ENCODE measurements around the gene MECP2. TPM values are rescaled to one million over a fixed set of nuclear protein-coding genes. Genes with fewer than 3 reads are reported as not detected.

Gene MECP2
- total and polyA plus RNA-seq, 2 donors (not counting 1 experiment from before 2014, with no cell fraction given) = 11.5 to 24.9 TPM

DNA sequence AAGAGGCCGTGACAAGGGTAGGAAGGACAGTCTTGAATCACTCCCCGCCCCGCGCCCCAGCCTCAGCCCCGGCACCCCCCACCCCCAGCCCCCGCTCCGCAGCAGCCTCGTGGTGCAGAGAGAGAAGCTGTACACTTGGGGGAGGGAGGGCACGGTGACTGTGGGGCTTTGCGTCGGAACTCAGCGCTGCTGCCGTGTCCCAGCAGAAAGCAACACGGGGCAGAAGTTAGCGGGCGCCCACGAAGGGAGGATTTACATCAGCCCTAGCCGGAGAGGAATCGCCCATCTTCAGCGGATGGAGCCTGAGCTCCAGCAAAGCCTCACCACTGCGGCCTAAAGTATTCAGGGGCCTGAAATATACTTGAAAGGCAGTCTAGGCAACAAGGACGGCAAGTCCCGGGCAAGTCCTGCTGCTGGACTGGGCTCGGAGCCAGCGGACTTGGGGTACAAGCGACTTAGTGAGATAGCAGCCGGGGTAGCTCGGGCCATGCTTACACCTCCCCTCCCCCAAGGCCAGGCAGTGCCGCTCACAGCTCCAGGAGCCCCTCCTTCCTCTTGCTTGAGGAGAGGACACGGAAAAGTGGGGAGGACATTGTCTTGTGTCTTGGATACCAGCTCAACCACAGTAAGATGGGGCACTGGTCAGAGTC is 28.0 kb upstream of the MECP2 start:
- H3K27ac ChIP-seq (ENCODE audit: insufficient read depth, low read length) = no peak overlapping the region
- H3K27me3 ChIP-seq (ENCODE audit: control insufficient read depth, insufficient read depth, low read length) = no peaks in the 10 kb centered on the region
- H3K4me2 ChIP-seq (ENCODE audit: extremely low read depth, insufficient read depth, low read length) = no peak overlapping the region
- no peaks in the 10 kb centered on the region for H3K9me3 ChIP-seq (ENCODE audit: control insufficient read depth, insufficient read depth, low read depth, low read length)
- H3K4me3 ChIP-seq (replicated peaks in 1 of 4; ENCODE audit: control extremely low read depth in 1 of 4, insufficient read depth in 1 of 4, low read depth in 3 of 4, low read length in 4 of 4) = no peak overlapping the region
- no peaks in the 10 kb centered on the region for H3K4me1 ChIP-seq (ENCODE audit: control insufficient read depth, extremely low read depth, insufficient read depth, low read length)
- H3K36me3 ChIP-seq (ENCODE audit: control insufficient read depth, insufficient read depth, low read length) = no peaks in the 10 kb centered on the region
- TF ChIP-seq CTCF (conservative IDR thresholded peaks at IDR 0.05 in 1 of 2, IDR thresholded peaks at IDR 0.05 in 1 of 2; ENCODE audit: low read depth in 1 of 2, low read length in 2 of 2) (no peak), EZH2 (IDR thresholded peaks at IDR 0.05; ENCODE audit: low read length, missing control alignments) (no peak)
- H4K20me1 ChIP-seq (ENCODE audit: control insufficient read depth, extremely low read depth, insufficient read depth, low read length) = no peaks in the 10 kb centered on the region
- no peak overlapping the region for H2AFZ ChIP-seq (ENCODE audit: low read length)
- H3K9ac ChIP-seq (ENCODE audit: insufficient read depth, low read length) = no peak overlapping the region
- no peaks in the 10 kb centered on the region for H3K79me2 ChIP-seq (ENCODE audit: control insufficient read depth, insufficient read depth, low read length)
- peak in 1 of 2 donors; percentile 2 for DNase-seq (ENCODE audit: low read depth in 2 of 2)

DNA sequence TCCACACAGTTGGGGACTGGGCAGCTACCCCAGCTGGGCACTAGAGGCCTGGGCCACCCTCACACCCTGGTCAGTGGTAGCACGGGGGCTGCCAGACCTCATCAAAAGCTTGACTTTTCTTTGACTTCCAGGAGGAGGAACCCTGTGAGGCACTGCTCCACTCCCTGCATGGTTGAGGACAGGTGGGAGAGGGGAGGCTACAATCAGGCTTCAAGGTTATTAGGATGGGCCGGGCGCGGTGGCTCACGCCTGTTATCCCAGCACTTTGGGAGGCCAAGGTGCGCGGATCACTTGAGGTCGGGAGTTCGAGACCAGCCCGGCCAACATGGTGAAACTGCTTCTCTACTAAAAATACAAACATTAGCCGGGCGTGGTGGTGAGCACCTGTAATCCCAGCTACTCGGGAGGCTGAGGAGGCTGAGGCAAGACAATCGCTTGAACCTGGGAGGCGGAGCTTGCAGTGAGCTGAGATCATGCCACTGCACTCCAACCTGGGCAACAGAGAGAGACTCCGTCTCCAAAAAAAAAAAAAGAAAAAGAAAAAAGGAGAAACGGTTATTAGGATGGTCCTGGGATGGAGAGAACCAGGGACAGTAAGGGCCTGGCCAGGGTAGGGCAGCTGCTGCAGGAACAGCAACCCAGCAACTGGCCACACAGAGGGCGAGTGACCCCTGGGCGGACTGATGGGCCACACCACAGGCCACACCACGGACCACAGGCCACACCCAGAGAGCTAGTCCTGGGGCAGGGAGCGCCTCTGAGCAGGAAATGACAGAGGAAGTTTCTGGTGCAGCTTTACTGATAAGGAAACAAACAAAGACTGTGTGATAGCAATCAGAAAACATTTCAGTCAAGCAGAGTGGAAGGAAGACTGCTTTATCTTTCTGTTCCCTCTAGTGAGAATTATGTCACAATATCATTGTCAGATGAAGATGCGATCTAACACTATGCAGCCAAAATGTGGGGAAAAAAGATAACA is 26.0 kb upstream of the MECP2 start:
- Histone ChIP-seq H3K27me3 (ENCODE audit: control insufficient read depth, insufficient read depth, low read length) (no peaks in the 10 kb centered on the region), H3K9ac (ENCODE audit: insufficient read depth, low read length) (no peak overlapping the region), H3K4me2 (ENCODE audit: extremely low read depth, insufficient read depth, low read length) (no peak overlapping the region), H3K27ac (ENCODE audit: insufficient read depth, low read length) (no peak overlapping the region), H3K9me3 (ENCODE audit: control insufficient read depth, insufficient read depth, low read depth, low read length) (no peaks in the 10 kb centered on the region), H3K4me3 (replicated peaks in 1 of 4; ENCODE audit: control extremely low read depth in 1 of 4, insufficient read depth in 1 of 4, low read depth in 3 of 4, low read length in 4 of 4) (no peak overlapping the region), H4K20me1 (ENCODE audit: control insufficient read depth, extremely low read depth, insufficient read depth, low read length) (no peaks in the 10 kb centered on the region), H3K4me1 (ENCODE audit: control insufficient read depth, extremely low read depth, insufficient read depth, low read length) (no peaks in the 10 kb centered on the region), H3K79me2 (ENCODE audit: control insufficient read depth, insufficient read depth, low read length) (no peaks in the 10 kb centered on the region), H2AFZ (ENCODE audit: low read length) (no peak overlapping the region), H3K36me3 (ENCODE audit: control insufficient read depth, insufficient read depth, low read length) (no peaks in the 10 kb centered on the region)
- no peak for TF ChIP-seq EZH2 (IDR thresholded peaks at IDR 0.05; ENCODE audit: low read length, missing control alignments)
- no peak for TF ChIP-seq CTCF (conservative IDR thresholded peaks at IDR 0.05 in 1 of 2, IDR thresholded peaks at IDR 0.05 in 1 of 2; ENCODE audit: low read depth in 1 of 2, low read length in 2 of 2)
- no peak for DNase-seq (ENCODE audit: low read depth in 2 of 2)

GRCh38 chrX:154121961-154122360 is 24.4 kb upstream of the MECP2 start:
- Histone ChIP-seq H3K4me3 (replicated peaks in 1 of 4; ENCODE audit: control extremely low read depth in 1 of 4, insufficient read depth in 1 of 4, low read depth in 3 of 4, low read length in 4 of 4) (no peak overlapping the region), H3K27ac (ENCODE audit: insufficient read depth, low read length) (no peak overlapping the region), H3K36me3 (ENCODE audit: control insufficient read depth, insufficient read depth, low read length) (no peaks in the 10 kb centered on the region), H3K79me2 (ENCODE audit: control insufficient read depth, insufficient read depth, low read length) (no peaks in the 10 kb centered on the region), H4K20me1 (ENCODE audit: control insufficient read depth, extremely low read depth, insufficient read depth, low read length) (no peaks in the 10 kb centered on the region), H3K27me3 (ENCODE audit: control insufficient read depth, insufficient read depth, low read length) (no peaks in the 10 kb centered on the region), H3K9ac (ENCODE audit: insufficient read depth, low read length) (no peak overlapping the region), H3K9me3 (ENCODE audit: control insufficient read depth, insufficient read depth, low read depth, low read length) (no peaks in the 10 kb centered on the region), H2AFZ (ENCODE audit: low read length) (no peak overlapping the region), H3K4me1 (ENCODE audit: control insufficient read depth, extremely low read depth, insufficient read depth, low read length) (no peaks in the 10 kb centered on the region), H3K4me2 (ENCODE audit: extremely low read depth, insufficient read depth, low read length) (no peak overlapping the region)
- no peak for DNase-seq (ENCODE audit: low read depth in 2 of 2)
- TF ChIP-seq EZH2 (IDR thresholded peaks at IDR 0.05; ENCODE audit: low read length, missing control alignments) = no peak
- no peak for TF ChIP-seq CTCF (conservative IDR thresholded peaks at IDR 0.05 in 1 of 2, IDR thresholded peaks at IDR 0.05 in 1 of 2; ENCODE audit: low read depth in 1 of 2, low read length in 2 of 2)

All from fibroblast of lung (primary cell).